ENCODE results near the gene ADCYAP1R1.

DNA sequence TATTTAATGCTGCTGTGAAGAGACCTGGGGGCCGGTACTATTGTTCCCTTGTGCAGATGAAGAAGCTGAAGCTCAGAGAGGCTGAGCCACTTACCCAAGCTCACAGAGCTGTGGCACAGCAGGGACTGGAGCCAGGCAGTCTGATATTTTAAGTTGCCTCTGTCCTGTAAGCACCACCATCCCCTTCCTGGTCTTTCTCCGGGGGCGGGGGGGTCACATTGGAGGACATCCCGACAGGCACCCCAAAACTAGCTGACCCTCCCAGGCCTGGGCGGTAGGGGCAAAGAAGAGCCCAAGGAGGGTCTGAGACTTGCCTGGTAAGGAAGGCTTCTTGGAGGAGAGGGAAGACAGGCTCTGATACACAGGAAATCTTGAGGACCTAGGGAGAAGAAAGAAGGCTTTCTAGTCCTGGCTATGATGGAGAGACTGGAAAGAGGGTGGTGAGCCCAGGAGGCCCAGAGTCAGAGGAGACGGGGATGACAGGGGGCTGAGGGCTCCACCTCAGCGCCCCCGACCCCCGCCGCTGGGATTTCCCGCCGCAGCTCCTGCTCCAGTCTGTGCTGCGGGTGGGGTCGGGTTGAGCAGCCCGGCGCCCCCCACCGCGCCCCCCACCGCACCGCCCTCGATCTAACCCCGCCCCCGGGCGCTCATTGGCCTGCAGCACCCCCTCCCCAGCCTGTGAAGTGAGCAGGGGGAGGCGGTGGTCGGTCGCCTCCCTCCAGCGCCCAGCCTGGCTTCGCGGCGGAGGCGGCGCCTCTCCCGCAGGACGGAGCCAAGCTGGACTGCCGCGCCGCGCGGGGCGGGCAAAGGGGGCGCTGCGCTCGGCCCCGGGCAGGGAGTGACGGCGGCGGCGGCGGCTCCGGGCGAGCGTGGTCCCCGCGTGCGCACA, at the start of gene ADCYAP1R1:
- TF ChIP-seq EP300 (IDR thresholded peaks at IDR 0.05; ENCODE audit: low read depth) (no peak), POLR2A (IDR thresholded peaks at IDR 0.05) (no peak)
